OCI-LY7 (cell line): ENCODE results near the gene TMPRSS3.

Experiments used
- CTCF ChIP-seq: fragments of 200-600 bp; sonication (generic); conservative IDR thresholded peaks from 2 replicates; pipeline ENCODE4 v1.5.1; 2014; ENCODE audit warnings: mild to moderate bottlenecking, antibody characterized with exemption, low read length, moderate library complexity, mixed read lengths
- EZH2phosphoT487 ChIP-seq: fragments of 200-600 bp; sonication (generic); IDR thresholded peaks from 2 replicates; pipeline ENCODE4 v1.6.1; 2018; ENCODE audit warnings: low read depth, borderline replicate concordance, mild to moderate bottlenecking, mixed run types, antibody characterized with exemption, low read length, moderate library complexity, mixed read lengths

- no peak for TF ChIP-seq CTCF
- no peak for TF ChIP-seq EZH2phosphoT487
Measured at GRCh38 chr21:42437786-42438185, 41.9 kb upstream of the TMPRSS3 start.
